HG03378 (cell line): Measurements from ENCODE around the gene MINDY4.

ENCODE experiments used
- ATAC-seq: cut with Tn5 transposase; IDR thresholded peaks from one replicate; pipeline ENCODE4 v1.9.1; 2021; ENCODE audit warnings: mild to moderate bottlenecking, moderate library complexity; ENCODE audit not compliant: unreplicated experiment

MINDY4 gene

GRCh38 chr7:30941582-30942323 is 170.5 kb downstream of the MINDY4 start:
- ATAC-seq, result no peak
